ENCODE measurements around the gene C5orf47. TPM values are rescaled to one million over a fixed set of nuclear protein-coding genes. Genes with fewer than 3 reads are reported as not detected.

The C5orf47 gene
- total and polyA plus RNA-seq, 4 donors, result 0.08 TPM; not detected in 3

GRCh38 chr5:174052636-174053035, 63.7 kb downstream of the C5orf47 start:
- 81% methylated on average over 5 of the region's 5 CpGs for WGBS
- no peaks in the 10 kb centered on the region for H3K4me1 ChIP-seq (ENCODE audit: control insufficient read depth in 4 of 4, insufficient read depth in 4 of 4, low read length in 3 of 4)
- no peak overlapping the region for H3K27ac ChIP-seq (ENCODE audit: low read depth in 1 of 2, low read length in 2 of 2)
- DNase-seq (ENCODE audit: low spot score), result no peak
- TF ChIP-seq YY1 (IDR thresholded peaks at IDR 0.05), result no peak
- no peak for TF ChIP-seq RXRA (IDR thresholded peaks at IDR 0.05)
- TF ChIP-seq REST (IDR thresholded peaks at IDR 0.05), result no peak
- no peak for TF ChIP-seq NR2F2 (IDR thresholded peaks at IDR 0.05)
- no peak for TF ChIP-seq ZBTB33 (IDR thresholded peaks at IDR 0.05)
- TF ChIP-seq RAD21 (IDR thresholded peaks at IDR 0.05), result no peak
- no peak for TF ChIP-seq HNF4G (IDR thresholded peaks at IDR 0.05)
- TF ChIP-seq ATF3 (IDR thresholded peaks at IDR 0.05), result no peak
- no peak for TF ChIP-seq JUND (IDR thresholded peaks at IDR 0.05)
- TF ChIP-seq MAX (IDR thresholded peaks at IDR 0.05), result no peak
- no peak for TF ChIP-seq FOXA2 (IDR thresholded peaks at IDR 0.05)
- TF ChIP-seq TAF1 (conservative IDR thresholded peaks at IDR 0.05), result no peak
- TF ChIP-seq FOXA1 (IDR thresholded peaks at IDR 0.05), result no peak
- no peak for TF ChIP-seq SP1 (IDR thresholded peaks at IDR 0.05)
- no peak for TF ChIP-seq EGR1 (IDR thresholded peaks at IDR 0.05; ENCODE audit: low read depth in 2 of 2)
- TF ChIP-seq GABPA (IDR thresholded peaks at IDR 0.05 in 1 of 2, conservative IDR thresholded peaks at IDR 0.05 in 1 of 2), result no peak
- no peak for TF ChIP-seq CTCF (IDR thresholded peaks at IDR 0.05; ENCODE audit: low read depth, low read length, missing input control)
- no peak for TF ChIP-seq HNF4A (conservative IDR thresholded peaks at IDR 0.05)
- no peaks in the 10 kb centered on the region for H3K36me3 ChIP-seq (ENCODE audit: control insufficient read depth in 4 of 4, insufficient read depth in 3 of 4, low read depth in 1 of 4, low read length in 3 of 4)
- H3K27me3 ChIP-seq (ENCODE audit: control insufficient read depth in 4 of 4, insufficient read depth in 4 of 4, low read length in 3 of 4), result no peaks in the 10 kb centered on the region
- no peak overlapping the region for H3K4me3 ChIP-seq (ENCODE audit: low read depth in 1 of 3, low read length in 3 of 3)
- no peaks in the 10 kb centered on the region for H3K9me3 ChIP-seq (ENCODE audit: control insufficient read depth in 4 of 4, low read length in 3 of 4)
- H3K9ac ChIP-seq (ENCODE audit: low read depth in 1 of 2, low read length in 2 of 2), result no peak overlapping the region

All from liver (tissue), 9 donors.